Activated naive CD8-positive, alpha-beta T cell treated with anti-CD3 and anti-CD28 coated beads, Interleukin-2, amount 10 ng/mL, durations not matched to agents 7 days and 5 days (primary cell): ENCODE measurements around the gene INSIG1. TPM values are rescaled to one million over a fixed set of nuclear protein-coding genes. Genes with fewer than 3 reads are reported as not detected.

Source experiments
- ATAC-seq: fragments of 150-1000 bp; cut with Tn5 transposase; one replicate; pipeline ENCODE4 v1.10.0; 2021; ENCODE audit warnings: low read depth, moderate library complexity
- POLR2A ChIA-PET: fragments of 350-600 bp; sonication (Branson Sonifier 250); formaldehyde crosslinking; loops from one replicate; lab custom pipeline; 2021; ENCODE audit warnings: antibody characterized with exemption; lab: Charles Lee
- DNase-seq: peaks from one replicate; pipeline ENCODE4 v3.0.0; 2021
- H3K27ac Mint-ChIP-seq: one replicate; pipeline ENCODE4 v1.8.0; 2022; ENCODE audit warnings: mild to moderate bottlenecking, mixed read lengths
- H3K27me3 Mint-ChIP-seq: one replicate; pipeline ENCODE4 v1.8.0; 2022; ENCODE audit warnings: mild to moderate bottlenecking, moderate library complexity, mixed read lengths
- H3K36me3 Mint-ChIP-seq: one replicate; pipeline ENCODE4 v1.8.0; 2021; ENCODE audit warnings: mild to moderate bottlenecking, mixed read lengths
- H3K4me1 Mint-ChIP-seq: one replicate; pipeline ENCODE4 v1.8.0; 2021; ENCODE audit warnings: mixed read lengths
- H3K4me3 Mint-ChIP-seq: one replicate; pipeline ENCODE4 v1.8.0; 2022; ENCODE audit warnings: mild to moderate bottlenecking, moderate library complexity, mixed read lengths
- H3K9me3 Mint-ChIP-seq: one replicate; pipeline ENCODE4 v1.8.0; 2021; ENCODE audit warnings: mixed read lengths
- total RNA-seq, 2 experiments: library from RNA; stranded (reverse); gene quantifications; one replicate each; pipeline ENCODE4 v1.2.3, GENCODE V29; 2021

INSIG1 gene
- total RNA-seq, 2 experiments from 2014 or later: 73.1 to 75.0 TPM

DNA sequence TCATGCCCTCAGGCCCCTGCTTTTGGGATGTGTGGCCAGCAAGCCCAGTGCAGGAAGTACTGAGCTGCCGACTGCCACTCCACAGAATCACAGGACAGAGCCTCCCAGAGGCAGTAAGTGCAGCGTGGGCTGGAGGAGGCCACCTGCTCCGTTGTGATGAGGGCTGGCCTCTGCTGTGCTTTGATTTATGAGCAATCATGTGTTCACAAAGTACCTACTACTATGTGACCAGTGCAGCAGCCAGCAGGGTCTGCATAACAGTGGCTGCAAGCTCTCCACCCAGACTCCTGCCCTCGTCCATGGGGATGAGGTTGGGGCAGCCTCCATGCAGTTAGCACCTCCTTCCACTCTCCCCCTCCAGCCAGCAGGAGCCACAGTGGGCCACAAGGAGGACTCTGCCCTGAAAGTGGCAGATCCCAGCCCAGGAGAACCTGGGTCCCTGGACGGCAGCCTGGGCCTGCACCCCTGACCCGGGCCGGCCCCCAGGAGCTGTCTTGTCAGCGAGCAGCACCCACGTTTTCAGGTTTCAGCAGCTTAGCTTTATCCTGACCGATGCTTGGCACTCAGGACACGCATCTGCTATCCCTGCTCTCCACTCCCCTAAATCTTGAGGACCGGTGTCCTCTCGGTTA lies 37.7 kb upstream of the INSIG1 start:
- H3K4me3 Mint-ChIP-seq: no peak overlapping the region
- H3K4me1 Mint-ChIP-seq: peaks cover 2% of the 10 kb centered on the region
- H3K36me3 Mint-ChIP-seq: no peaks in the 10 kb centered on the region
- H3K27ac Mint-ChIP-seq: no peak overlapping the region
- H3K9me3 Mint-ChIP-seq: no peaks in the 10 kb centered on the region
- POLR2A ChIA-PET: no interaction called here
- ATAC-seq (no peak), DNase-seq (no peak)
- H3K27me3 Mint-ChIP-seq: peaks cover 3% of the 10 kb centered on the region

DNA sequence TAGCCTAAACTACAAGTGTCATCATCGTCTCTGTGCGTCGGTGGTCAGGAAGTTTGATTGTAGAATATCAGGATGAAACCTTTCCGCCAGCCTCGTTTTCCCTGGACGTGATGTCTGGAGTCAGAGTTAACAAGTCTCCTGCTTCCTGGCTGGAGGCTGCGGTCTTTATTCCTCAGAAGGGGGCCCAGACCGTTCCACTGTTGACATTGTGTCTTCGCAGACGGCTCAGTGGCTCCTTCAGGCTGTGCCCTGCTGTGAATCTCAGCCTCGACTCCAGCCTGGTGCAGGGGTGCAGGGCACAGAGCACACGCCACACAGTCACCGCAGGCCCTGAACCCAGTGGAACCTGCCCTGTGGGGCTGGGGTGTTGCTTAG lies 37.2 kb upstream of the INSIG1 start:
- no peak overlapping the region for H3K4me3 Mint-ChIP-seq
- H3K4me1 Mint-ChIP-seq: peaks cover 2% of the 10 kb centered on the region
- POLR2A ChIA-PET: no interaction called here
- H3K9me3 Mint-ChIP-seq: no peaks in the 10 kb centered on the region
- ATAC-seq: no peak
- no peak for DNase-seq
- peaks cover under 1% of the 10 kb centered on the region for H3K27me3 Mint-ChIP-seq
- H3K36me3 Mint-ChIP-seq: no peaks in the 10 kb centered on the region
- no peak overlapping the region for H3K27ac Mint-ChIP-seq

DNA sequence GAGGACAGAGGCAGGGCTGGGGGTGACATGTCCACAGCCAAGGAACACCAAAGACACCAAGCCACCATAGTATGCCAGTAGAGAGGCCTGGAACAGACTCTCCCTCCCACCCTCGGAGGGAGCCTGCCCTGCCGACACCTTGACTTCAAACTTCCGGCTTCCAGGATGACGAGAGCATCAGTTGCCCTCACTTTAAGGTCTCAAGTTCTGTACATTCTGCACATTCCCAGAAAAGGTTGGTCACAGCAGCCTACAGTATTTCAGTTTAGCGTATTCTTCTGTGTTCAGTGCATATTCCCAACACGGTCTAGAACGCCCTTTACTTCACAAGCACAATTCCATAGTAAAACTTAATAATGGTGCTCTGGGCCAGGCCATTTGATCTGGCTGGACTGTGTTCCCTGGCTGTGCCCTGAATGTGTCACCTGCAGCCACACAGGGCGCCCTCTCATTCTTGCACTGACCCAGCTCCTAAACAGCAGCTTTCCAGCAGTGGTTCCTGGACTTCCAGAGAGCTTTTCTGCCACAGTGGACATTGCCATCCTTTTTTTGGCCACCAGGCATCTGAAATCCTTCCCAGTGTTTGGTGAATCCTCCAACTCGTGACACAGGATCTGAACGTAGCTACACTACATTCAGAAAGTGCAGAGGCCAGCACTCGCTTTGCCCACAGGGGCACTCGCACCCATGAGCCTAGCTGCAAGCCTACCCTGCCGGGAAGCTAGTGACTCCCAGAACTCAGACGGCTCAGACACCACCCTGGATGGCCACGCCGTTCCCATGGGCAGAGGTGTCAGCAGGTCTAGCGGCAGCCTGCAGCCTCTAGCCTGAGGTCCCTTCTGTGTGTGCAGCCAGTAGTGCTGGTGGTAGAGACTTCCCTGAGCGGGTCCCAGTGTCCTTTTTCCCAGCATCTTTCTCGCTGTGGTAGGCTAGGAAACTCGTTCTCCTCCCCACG lies 36.4 kb upstream of the INSIG1 start:
- DNase-seq: no peak
- Mint-ChIP-seq H3K4me3 (no peak overlapping the region), H3K4me1 (peaks cover 2% of the 10 kb centered on the region), H3K27ac (no peak overlapping the region), H3K36me3 (no peaks in the 10 kb centered on the region), H3K9me3 (no peaks in the 10 kb centered on the region), H3K27me3 (no peaks in the 10 kb centered on the region)
- POLR2A ChIA-PET: no interaction called here
- no peak for ATAC-seq

DNA sequence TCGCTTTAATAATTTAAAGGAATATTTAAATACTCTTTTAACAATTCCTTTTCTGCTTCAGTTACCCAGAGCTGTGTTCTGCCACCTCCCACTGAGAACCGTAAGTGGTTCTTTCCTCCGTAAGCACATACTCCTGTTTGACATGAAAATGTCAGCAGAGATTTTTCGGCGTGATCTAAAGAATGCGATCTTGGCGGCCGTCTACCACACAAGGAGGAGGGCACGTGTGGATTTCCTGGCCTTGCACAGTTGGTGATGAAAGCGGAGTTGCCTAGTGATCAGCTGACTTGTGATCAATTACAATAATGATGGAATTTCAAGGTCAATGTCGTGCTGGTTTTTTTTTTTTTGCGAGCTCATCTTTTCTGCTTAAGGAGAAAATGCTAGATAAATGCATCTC lies 35.6 kb upstream of the INSIG1 start:
- ATAC-seq: no peak
- H3K4me3 Mint-ChIP-seq: no peak overlapping the region
- no peaks in the 10 kb centered on the region for H3K9me3 Mint-ChIP-seq
- H3K4me1 Mint-ChIP-seq: peaks cover 1% of the 10 kb centered on the region
- H3K27ac Mint-ChIP-seq: no peak overlapping the region
- DNase-seq: no peak
- POLR2A ChIA-PET: no interaction called here
- H3K27me3 Mint-ChIP-seq: no peaks in the 10 kb centered on the region
- no peaks in the 10 kb centered on the region for H3K36me3 Mint-ChIP-seq

- H3K4me1 Mint-ChIP-seq: no peaks in the 10 kb centered on the region
- POLR2A ChIA-PET: no interaction called here
- no peak overlapping the region for H3K4me3 Mint-ChIP-seq
- no peaks in the 10 kb centered on the region for H3K36me3 Mint-ChIP-seq
- ATAC-seq (no peak), DNase-seq (no peak)
- no peak overlapping the region for H3K27ac Mint-ChIP-seq
- no peaks in the 10 kb centered on the region for H3K9me3 Mint-ChIP-seq
- H3K27me3 Mint-ChIP-seq: no peaks in the 10 kb centered on the region
Measured at GRCh38 chr7:155263051-155263450, 34.6 kb upstream of the INSIG1 start.

GRCh38 chr7:155263581-155264143 lies 34.0 kb upstream of the INSIG1 start:
- H3K4me1 Mint-ChIP-seq: no peaks in the 10 kb centered on the region
- no peaks in the 10 kb centered on the region for H3K27me3 Mint-ChIP-seq
- no peak overlapping the region for H3K4me3 Mint-ChIP-seq
- ATAC-seq (no peak), DNase-seq (no peak)
- POLR2A ChIA-PET: no interaction called here
- no peaks in the 10 kb centered on the region for H3K36me3 Mint-ChIP-seq
- H3K27ac Mint-ChIP-seq: no peak overlapping the region
- no peaks in the 10 kb centered on the region for H3K9me3 Mint-ChIP-seq

- POLR2A ChIA-PET: no interaction called here
- H3K27me3 Mint-ChIP-seq: no peaks in the 10 kb centered on the region
- H3K36me3 Mint-ChIP-seq: no peaks in the 10 kb centered on the region
- ATAC-seq (no peak), DNase-seq (no peak)
- no peak overlapping the region for H3K27ac Mint-ChIP-seq
- no peaks in the 10 kb centered on the region for H3K4me1 Mint-ChIP-seq
- H3K4me3 Mint-ChIP-seq: no peak overlapping the region
- no peaks in the 10 kb centered on the region for H3K9me3 Mint-ChIP-seq
Measured at GRCh38 chr7:155265144-155265543, 32.5 kb upstream of the INSIG1 start.

DNA sequence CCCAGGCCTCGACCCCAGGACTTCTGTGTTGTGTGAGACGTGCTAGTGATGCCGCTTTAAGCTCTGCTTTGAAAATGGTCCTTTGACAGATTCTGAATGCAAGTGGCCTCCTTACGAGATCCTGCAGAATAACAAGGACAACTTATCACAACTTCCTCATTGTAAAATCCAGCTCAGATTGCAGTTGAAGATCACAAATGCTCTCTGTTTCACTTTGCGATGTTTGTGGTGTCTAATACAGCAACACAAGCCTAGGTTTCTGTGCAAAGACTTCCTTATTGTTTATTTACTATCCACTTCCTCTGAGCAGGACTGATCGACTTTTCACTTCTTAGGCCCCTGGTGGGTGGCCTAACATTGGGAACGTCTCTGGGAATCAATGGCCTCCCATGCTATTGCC lies 31.7 kb upstream of the INSIG1 start:
- Mint-ChIP-seq H3K36me3 (no peaks in the 10 kb centered on the region), H3K4me3 (no peak overlapping the region), H3K4me1 (no peaks in the 10 kb centered on the region), H3K27ac (no peak overlapping the region), H3K9me3 (no peaks in the 10 kb centered on the region), H3K27me3 (no peaks in the 10 kb centered on the region)
- POLR2A ChIA-PET: no interaction called here
- DNase-seq (no peak), ATAC-seq (no peak)

DNA sequence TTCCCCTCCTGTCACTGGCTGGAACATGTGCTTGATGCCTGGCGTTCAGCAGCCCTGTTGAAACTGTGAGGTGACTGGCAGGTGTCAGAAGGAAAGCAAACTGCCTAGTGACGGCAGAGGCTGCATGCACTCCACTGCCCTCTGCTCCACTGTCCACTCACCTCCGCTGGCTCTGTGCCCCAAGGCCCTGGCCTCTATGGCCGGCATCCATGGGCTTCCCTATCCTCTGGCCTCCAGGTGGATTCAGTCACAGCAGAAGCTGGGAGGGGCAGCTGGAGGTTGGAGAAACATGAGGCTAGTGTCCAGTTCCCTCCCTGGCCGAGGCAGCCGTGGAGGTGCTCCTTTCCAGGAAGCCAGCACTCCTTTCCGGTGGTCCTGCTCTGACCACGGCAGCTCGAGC lies 31.2 kb upstream of the INSIG1 start:
- DNase-seq (no peak), ATAC-seq (no peak)
- H3K9me3 Mint-ChIP-seq: no peaks in the 10 kb centered on the region
- H3K27me3 Mint-ChIP-seq: no peaks in the 10 kb centered on the region
- POLR2A ChIA-PET: no interaction called here
- no peaks in the 10 kb centered on the region for H3K36me3 Mint-ChIP-seq
- H3K27ac Mint-ChIP-seq: no peak overlapping the region
- H3K4me3 Mint-ChIP-seq: no peak overlapping the region
- H3K4me1 Mint-ChIP-seq: no peaks in the 10 kb centered on the region

- Mint-ChIP-seq H3K27me3 (no peaks in the 10 kb centered on the region), H3K4me3 (no peak overlapping the region), H3K27ac (no peak overlapping the region), H3K4me1 (no peaks in the 10 kb centered on the region), H3K9me3 (no peaks in the 10 kb centered on the region), H3K36me3 (no peaks in the 10 kb centered on the region)
- DNase-seq (no peak), ATAC-seq (no peak)
- POLR2A ChIA-PET: no interaction called here
Measured at GRCh38 chr7:155267023-155267422, 30.7 kb upstream of the INSIG1 start.

GRCh38 chr7:155267436-155267835 lies 30.2 kb upstream of the INSIG1 start:
- H3K27me3 Mint-ChIP-seq: no peaks in the 10 kb centered on the region
- H3K9me3 Mint-ChIP-seq: no peaks in the 10 kb centered on the region
- no peaks in the 10 kb centered on the region for H3K4me1 Mint-ChIP-seq
- ATAC-seq: no peak
- no peaks in the 10 kb centered on the region for H3K36me3 Mint-ChIP-seq
- H3K4me3 Mint-ChIP-seq: no peak overlapping the region
- POLR2A ChIA-PET: no interaction called here
- no peak overlapping the region for H3K27ac Mint-ChIP-seq
- DNase-seq: no peak

GRCh38 chr7:155268211-155268610 lies 29.5 kb upstream of the INSIG1 start:
- POLR2A ChIA-PET: no interaction called here
- ATAC-seq (no peak), DNase-seq (no peak)
- no peaks in the 10 kb centered on the region for H3K9me3 Mint-ChIP-seq
- no peak overlapping the region for H3K27ac Mint-ChIP-seq
- H3K4me3 Mint-ChIP-seq: no peak overlapping the region
- H3K36me3 Mint-ChIP-seq: no peaks in the 10 kb centered on the region
- peaks cover 1% of the 10 kb centered on the region for H3K27me3 Mint-ChIP-seq
- no peaks in the 10 kb centered on the region for H3K4me1 Mint-ChIP-seq

DNA sequence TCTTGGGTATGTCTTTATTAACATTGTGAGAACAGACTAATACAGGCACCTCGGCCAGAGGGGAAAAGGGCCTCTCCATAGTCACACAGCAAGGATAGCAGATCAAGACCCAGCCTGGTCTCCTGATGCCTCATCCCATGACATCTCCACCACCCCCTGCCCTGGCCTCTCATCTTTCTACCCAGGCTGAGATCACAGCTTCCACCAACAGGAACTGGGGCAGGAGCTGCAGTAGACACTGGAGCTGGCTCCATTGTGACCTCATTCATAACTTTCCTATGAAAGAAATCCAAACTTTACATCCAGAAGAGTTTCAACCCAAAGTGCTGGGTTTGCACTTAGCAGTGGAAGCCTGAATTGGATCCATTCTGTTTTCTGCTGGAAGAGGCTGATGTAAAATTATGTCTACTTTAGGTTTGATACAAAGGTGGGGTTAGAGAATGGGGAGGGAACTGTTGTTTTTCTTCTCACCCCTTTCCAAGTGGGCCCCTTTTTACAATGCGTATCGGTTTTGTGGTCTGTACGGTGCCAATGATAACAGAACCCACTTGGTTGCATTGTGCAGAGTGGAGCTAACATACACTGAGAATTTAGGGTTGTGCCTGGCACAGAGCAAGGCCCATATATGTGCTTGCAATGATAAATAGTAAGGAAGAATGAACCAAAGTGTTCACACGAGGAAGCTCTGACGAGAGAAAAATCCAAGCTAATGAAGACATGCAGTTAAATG lies 28.6 kb upstream of the INSIG1 start:
- H3K9me3 Mint-ChIP-seq: no peaks in the 10 kb centered on the region
- no peak overlapping the region for H3K27ac Mint-ChIP-seq
- H3K4me3 Mint-ChIP-seq: no peak overlapping the region
- no peak for ATAC-seq
- no peaks in the 10 kb centered on the region for H3K4me1 Mint-ChIP-seq
- no peak for DNase-seq
- no peaks in the 10 kb centered on the region for H3K36me3 Mint-ChIP-seq
- H3K27me3 Mint-ChIP-seq: peaks cover 7% of the 10 kb centered on the region
- POLR2A ChIA-PET: no interaction called here
